ENCODE results near the gene DLG3.

- no peak for TF ChIP-seq CTCF (IDR thresholded peaks at IDR 0.05)
- no peak for TF ChIP-seq POLR2A (IDR thresholded peaks at IDR 0.05)
These were observed 24.1 kb downstream of the DLG3 start for GRCh38 chrX:70468709-70469108.

Data from tibial nerve (tissue), 3 donors.